Heart left ventricle (tissue), 16 donors: Measurements from ENCODE around the gene ARHGEF12. TPM values are rescaled to one million over a fixed set of nuclear protein-coding genes. Genes with fewer than 3 reads are reported as not detected.

Experiments used
- ATAC-seq, 4 donors: fragments of 200-7000 bp; cut with Tn5 transposase; one replicate each; pipeline ENCODE4 v1.9.1; 2020 to 2022; ENCODE audit warnings: moderate library complexity in 4 of 4, mild to moderate bottlenecking in 3 of 4, moderate number of reproducible peaks in 1 of 4
- DNase-seq, 5 donors: peaks; one replicate each; pipeline ENCODE4 v3.0.0-alpha.2; 2020
- H3K27ac ChIP-seq, 12 donors: fragments of 200-600 bp; sonication (generic) in 4 of 12; one replicate each; pipeline versions ENCODE4 v1.5.0 to v1.8.0; 2016 to 2022; ENCODE audit warnings: mild to moderate bottlenecking in 2 of 12
- H3K27me3 ChIP-seq, 9 donors: fragments of 200-600 bp; sonication (generic) in 2 of 9; one replicate each; pipeline versions ENCODE4 v1.5.1 to v1.8.0; 2016 to 2022; ENCODE audit warnings: mild to moderate bottlenecking in 3 of 9
- H3K36me3 ChIP-seq, 9 donors: fragments of 200-600 bp; sonication (generic) in 2 of 9; one replicate each; pipeline versions ENCODE4 v1.5.0 to v1.8.0; 2018 to 2022; ENCODE audit warnings: mild to moderate bottlenecking in 2 of 9
- H3K4me1 ChIP-seq, 12 donors: fragments of 200-600 bp; sonication (generic) in 4 of 12; one replicate each; pipeline versions ENCODE4 v1.5.0 to v1.8.0; 2016 to 2022; ENCODE audit warnings: mild to moderate bottlenecking in 3 of 12
- H3K4me3 ChIP-seq, 12 donors: fragments of 200-600 bp; sonication (generic) in 4 of 12; one replicate each; pipeline versions ENCODE4 v1.5.0 to v1.8.0; 2017 to 2022; ENCODE audit warnings: mild to moderate bottlenecking in 9 of 12, moderate library complexity in 4 of 12
- H3K9me3 ChIP-seq, 12 donors: fragments of 200-600 bp; sonication (generic) in 4 of 12; one replicate each; pipeline versions ENCODE4 v1.5.0 to v1.8.0; 2016 to 2022; ENCODE audit warnings: mild to moderate bottlenecking in 1 of 12
- POLR2A ChIP-seq, 2 donors: fragments of 450-650 bp; IDR thresholded peaks; one replicate each; pipeline ENCODE4 v1.6.1; 2017; ENCODE audit warnings: antibody characterized with exemption in 2 of 2, mild to moderate bottlenecking in 2 of 2, moderate library complexity in 2 of 2
- WGBS, 4 donors: extraction: QIAGEN DNeasy Blood & Tissue Kit in 2 of 4; methylation state at CpG; one replicate each; pipeline versions ENCODE4 v1.1.5 to v1.1.7; 2013 to 2018; 5-methylcytosine and 5-hydroxymethylcytosine counted together
- intact Hi-C, 10 donors: fragments of 100-400 bp; cut with DNase I; formaldehyde crosslinking; loops; one replicate each; pipeline versions ENCODE4 v1.11.1 to v1.14.2; 2022
- polyA plus RNA-seq, 2 donors: library from polyadenylated mRNA; stranded (reverse); fragments of 200-250 nt; gene quantifications; one replicate each; pipeline ENCODE4 v1.2.3, GENCODE V29; 2013
- total RNA-seq, 9 donors: library from RNA; depleted of rRNA in 2 of 9; stranded (reverse); fragments of >200 nt in 2 of 9; fragmentation: NEBNext Ultra II Directional in 3 of 9; extraction: Animal tissue kit (Norgen Biotek cat#: 25700) in 3 of 9; gene quantifications; one replicate each; pipeline versions ENCODE4 v1.1.0 to v1.2.4, GENCODE V29; 2016 to 2023
- TF ChIP-seq, protein P1 (sequence below), 12 donors: fragments of 200-600 bp; sonication (generic) in 4 of 12; IDR thresholded peaks; one replicate each; pipeline versions ENCODE4 v1.5.0 to v1.8.0; 2018 to 2022; ENCODE audit warnings: antibody characterized with exemption in 12 of 12, mild to moderate bottlenecking in 5 of 12
- donor health status: ischemic (EF 13 %, LVEDD 7.1; RV severe dilation, severe dysfunction).
- donor health status: healthy with polysubstance abuse.
- donor health status: DM: no; HTN: yes; CAD: no.
- donor health status: DM: no; HTN: no; CAD: no.
- donor health status: ischemic (EF 25% LVEDD 6.9; RV normal size, moderate dysfunction).
- donor health status: ischemic (EF 25% LVEDD 5.7; RV mildly dilated, moderate dysfunction).
- donor health status: healthy.
- donor health status: DM: yes; HTN: yes; CAD: no.
- donor health status: ischemic (EF 35%, LVEDD 5.7; RV mildly dilated, moderate dysfunction).
- donor health status: nonischemic (EF 11% LVEDD 7.7; RV severe dilation, severe dysfunction).
- donor health status: DM: yes; HTN: yes; CAD: no.
- donor health status: PGD.
- donor health status: ischemic (EF 29% LVEDD 5.4; RV normal size, mild dysfunction).
- donor health status: nonischemic (EF 23%, LVEDD 6.1; RV moderate dilation, normal function).

ARHGEF12 gene
- total and polyA plus RNA-seq, 11 donors: 22.0 to 140 (median 112) TPM

DNA sequence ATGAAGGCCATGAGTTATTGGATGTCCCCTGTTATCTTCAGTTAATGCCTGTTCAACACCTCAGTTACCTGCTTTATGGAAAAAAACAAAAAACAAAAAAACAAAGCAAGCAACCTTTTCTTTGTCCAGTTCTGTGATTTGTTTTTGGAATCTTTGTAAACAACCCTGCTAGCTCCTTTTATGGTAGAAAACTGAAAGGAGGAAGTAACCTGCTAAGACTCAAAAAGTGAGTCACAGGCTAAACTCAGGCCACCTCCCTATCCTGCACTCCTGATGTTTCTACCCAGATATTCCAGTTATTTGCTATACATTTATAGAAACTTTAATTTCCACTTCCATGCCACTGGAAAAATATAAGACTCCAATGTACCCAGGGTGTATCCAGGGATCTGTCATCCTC, 31.7 kb upstream of the ARHGEF12 start:
- ATAC-seq (no peak), DNase-seq (no peak)
- Histone ChIP-seq H3K4me3 (no peak overlapping the region), H3K9me3 (no peaks in the 10 kb centered on the region), H3K4me1 (peaks cover 0 to 13% (median 0%) of the 10 kb centered on the region in 12 donors), H3K27me3 (peaks cover 0 to 3% (median 0%) of the 10 kb centered on the region in 9 donors), H3K36me3 (no peaks in the 10 kb centered on the region), H3K27ac (no peak overlapping the region)
- TF ChIP-seq POLR2A (IDR thresholded peaks at IDR 0.05): no peak
- TF ChIP-seq, protein P1, sequence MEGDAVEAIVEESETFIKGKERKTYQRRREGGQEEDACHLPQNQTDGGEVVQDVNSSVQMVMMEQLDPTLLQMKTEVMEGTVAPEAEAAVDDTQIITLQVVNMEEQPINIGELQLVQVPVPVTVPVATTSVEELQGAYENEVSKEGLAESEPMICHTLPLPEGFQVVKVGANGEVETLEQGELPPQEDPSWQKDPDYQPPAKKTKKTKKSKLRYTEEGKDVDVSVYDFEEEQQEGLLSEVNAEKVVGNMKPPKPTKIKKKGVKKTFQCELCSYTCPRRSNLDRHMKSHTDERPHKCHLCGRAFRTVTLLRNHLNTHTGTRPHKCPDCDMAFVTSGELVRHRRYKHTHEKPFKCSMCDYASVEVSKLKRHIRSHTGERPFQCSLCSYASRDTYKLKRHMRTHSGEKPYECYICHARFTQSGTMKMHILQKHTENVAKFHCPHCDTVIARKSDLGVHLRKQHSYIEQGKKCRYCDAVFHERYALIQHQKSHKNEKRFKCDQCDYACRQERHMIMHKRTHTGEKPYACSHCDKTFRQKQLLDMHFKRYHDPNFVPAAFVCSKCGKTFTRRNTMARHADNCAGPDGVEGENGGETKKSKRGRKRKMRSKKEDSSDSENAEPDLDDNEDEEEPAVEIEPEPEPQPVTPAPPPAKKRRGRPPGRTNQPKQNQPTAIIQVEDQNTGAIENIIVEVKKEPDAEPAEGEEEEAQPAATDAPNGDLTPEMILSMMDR (IDR thresholded peaks at IDR 0.05): no peak
- intact Hi-C loops: loop anchor here in 1 of 10 donors (5.0 kb wide), 1 partner anchor 132 kb away; no protein-coding TSS in a partner anchor

DNA sequence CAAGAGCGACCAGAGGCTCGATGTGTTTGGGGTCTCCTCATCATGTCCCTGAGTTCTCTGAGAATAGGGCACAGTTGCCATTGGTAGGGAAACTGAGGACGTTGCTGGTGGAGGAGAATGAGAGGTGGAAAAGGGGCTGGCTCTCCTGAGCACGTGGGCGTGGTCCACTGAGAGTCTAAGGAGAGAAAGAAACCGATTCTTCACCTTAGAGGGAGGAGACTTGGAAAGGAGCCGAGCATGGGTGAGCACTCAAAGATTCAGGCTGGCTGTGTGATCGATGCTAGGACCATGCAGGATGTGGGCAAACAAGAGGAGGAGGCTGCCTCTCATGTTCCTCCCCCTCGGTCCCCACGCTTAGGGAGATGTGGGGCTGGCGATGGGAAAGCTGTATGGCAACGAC, 30.9 kb upstream of the ARHGEF12 start:
- 82 to 88% (median 86%) methylated on average over 12 of the region's 12 CpGs for WGBS, 4 donors
- Histone ChIP-seq H3K9me3 (no peaks in the 10 kb centered on the region), H3K27ac (no peak overlapping the region), H3K27me3 (peaks cover 0 to 3% (median 0%) of the 10 kb centered on the region in 9 donors), H3K36me3 (no peaks in the 10 kb centered on the region), H3K4me1 (peaks cover 0 to 5% (median 0%) of the 10 kb centered on the region in 12 donors), H3K4me3 (no peak overlapping the region)
- DNase-seq (no peak), ATAC-seq (no peak)
- intact Hi-C loops: no loop called here
- TF ChIP-seq, protein P1 (IDR thresholded peaks at IDR 0.05): no peak
- TF ChIP-seq POLR2A (IDR thresholded peaks at IDR 0.05): no peak

- 53 to 61% (median 55%) methylated on average over 11 of the region's 11 CpGs for WGBS, 4 donors
- DNase-seq: peak in 1 of 5 donors; percentile 53
- H3K9me3 ChIP-seq: no peaks in the 10 kb centered on the region
- H3K27me3 ChIP-seq: peaks cover 0 to 3% (median 0%) of the 10 kb centered on the region in 9 donors
- TF ChIP-seq POLR2A (IDR thresholded peaks at IDR 0.05): no peak
- TF ChIP-seq, protein P1 (IDR thresholded peaks at IDR 0.05): peak in 4 of 12 donors; percentile 14 to 30 (median 14)
- H3K4me1 ChIP-seq: peaks cover 0 to 5% (median 0%) of the 10 kb centered on the region in 12 donors
- no peaks in the 10 kb centered on the region for H3K36me3 ChIP-seq
- H3K27ac ChIP-seq: no peak overlapping the region
- ATAC-seq: peak in 1 of 4 donors; percentile 42
- no peak overlapping the region for H3K4me3 ChIP-seq
- intact Hi-C loops: no loop called here
These were observed 29.5 kb upstream of the ARHGEF12 start for GRCh38 chr11:120306519-120307242.

GRCh38 chr11:120307476-120307875, 28.7 kb upstream of the ARHGEF12 start:
- DNase-seq: no peak
- intact Hi-C loops: no loop called here
- Histone ChIP-seq H3K9me3 (no peaks in the 10 kb centered on the region), H3K27me3 (peaks cover 0 to 3% (median 0%) of the 10 kb centered on the region in 9 donors), H3K4me3 (no peak overlapping the region), H3K36me3 (no peaks in the 10 kb centered on the region), H3K4me1 (peaks cover 0 to 5% (median 0%) of the 10 kb centered on the region in 12 donors), H3K27ac (no peak overlapping the region)
- TF ChIP-seq, protein P1 (IDR thresholded peaks at IDR 0.05): no peak
- TF ChIP-seq POLR2A (IDR thresholded peaks at IDR 0.05): no peak
- ATAC-seq: no peak
- 91 to 98% (median 95%) methylated on average over 9 to 11 of the region's 11 CpGs for WGBS, 4 donors
